ENCODE data around the gene WNT5A. TPM values are rescaled to one million over a fixed set of nuclear protein-coding genes. Genes with fewer than 3 reads are reported as not detected.
A peak's percentile ranks its signal among the peaks of the same experiment; 100 is the strongest.

Gene WNT5A
- total RNA-seq, 1 donor from 2014 or later = 45.8 TPM

DNA sequence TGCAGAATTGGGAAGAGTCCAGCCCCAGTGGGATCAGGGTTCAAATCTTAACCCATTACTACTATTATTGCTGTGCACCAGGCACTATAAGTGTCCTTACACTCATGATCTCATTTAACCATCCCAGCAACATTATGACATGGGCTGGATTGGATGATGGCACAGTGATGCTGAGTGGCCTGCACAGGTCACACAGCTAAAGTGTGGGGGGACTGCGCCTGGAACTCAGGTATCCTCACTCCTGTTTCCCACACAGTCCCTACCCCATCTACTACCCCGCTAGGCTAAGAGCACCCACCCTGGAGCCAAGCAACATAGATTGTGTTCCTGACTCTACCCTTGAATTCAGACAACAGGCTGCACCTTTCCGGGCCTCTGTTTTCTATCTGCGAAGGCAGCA, 16.0 kb downstream of the WNT5A start:
- H3K79me2 ChIP-seq (ENCODE audit: insufficient read depth, low read length) = peaks cover 73% of the 10 kb centered on the region
- H2AFZ ChIP-seq (ENCODE audit: low read depth, low read length) = no peak overlapping the region
- peaks cover 62% of the 10 kb centered on the region for H3K36me3 ChIP-seq (ENCODE audit: insufficient read depth, low read length)
- H3K4me3 ChIP-seq (ENCODE audit: insufficient read depth, low read depth, low read length) = no peak overlapping the region
- H3K9me3 Mint-ChIP-seq (ENCODE audit: unreplicated experiment) = no peaks in the 10 kb centered on the region
- H3K9me3 ChIP-seq (ENCODE audit: insufficient read depth, low read depth, low read length) = no peaks in the 10 kb centered on the region
- H3K4me1 Mint-ChIP-seq (ENCODE audit: low read depth, unreplicated experiment) = peaks cover 31% of the 10 kb centered on the region
- H3K4me1 ChIP-seq (ENCODE audit: insufficient read depth, low read length) = peaks cover 51% of the 10 kb centered on the region
- H3K27ac Mint-ChIP-seq (ENCODE audit: unreplicated experiment) = no peak overlapping the region
- H3K4me3 Mint-ChIP-seq (ENCODE audit: unreplicated experiment) = no peak overlapping the region
- DNase-seq (ENCODE audit: low read depth) (no peak), FAIRE-seq (no peak)
- TF ChIP-seq, protein P1, sequence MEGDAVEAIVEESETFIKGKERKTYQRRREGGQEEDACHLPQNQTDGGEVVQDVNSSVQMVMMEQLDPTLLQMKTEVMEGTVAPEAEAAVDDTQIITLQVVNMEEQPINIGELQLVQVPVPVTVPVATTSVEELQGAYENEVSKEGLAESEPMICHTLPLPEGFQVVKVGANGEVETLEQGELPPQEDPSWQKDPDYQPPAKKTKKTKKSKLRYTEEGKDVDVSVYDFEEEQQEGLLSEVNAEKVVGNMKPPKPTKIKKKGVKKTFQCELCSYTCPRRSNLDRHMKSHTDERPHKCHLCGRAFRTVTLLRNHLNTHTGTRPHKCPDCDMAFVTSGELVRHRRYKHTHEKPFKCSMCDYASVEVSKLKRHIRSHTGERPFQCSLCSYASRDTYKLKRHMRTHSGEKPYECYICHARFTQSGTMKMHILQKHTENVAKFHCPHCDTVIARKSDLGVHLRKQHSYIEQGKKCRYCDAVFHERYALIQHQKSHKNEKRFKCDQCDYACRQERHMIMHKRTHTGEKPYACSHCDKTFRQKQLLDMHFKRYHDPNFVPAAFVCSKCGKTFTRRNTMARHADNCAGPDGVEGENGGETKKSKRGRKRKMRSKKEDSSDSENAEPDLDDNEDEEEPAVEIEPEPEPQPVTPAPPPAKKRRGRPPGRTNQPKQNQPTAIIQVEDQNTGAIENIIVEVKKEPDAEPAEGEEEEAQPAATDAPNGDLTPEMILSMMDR (IDR thresholded peaks at IDR 0.05; ENCODE audit: insufficient read depth, low read depth, low read length) = no peak
- TF ChIP-seq EZH2 (IDR thresholded peaks at IDR 0.05; ENCODE audit: insufficient read depth, low read length) = no peak
- peaks cover 51% of the 10 kb centered on the region for H4K20me1 ChIP-seq (ENCODE audit: insufficient read depth, low read length)
- H3K4me2 ChIP-seq (ENCODE audit: low read length) = no peak overlapping the region
- H3K27me3 Mint-ChIP-seq (ENCODE audit: low read depth, unreplicated experiment) = peaks cover 10% of the 10 kb centered on the region
- H3K36me3 Mint-ChIP-seq (ENCODE audit: low read depth, unreplicated experiment) = peaks cover 30% of the 10 kb centered on the region
- H3K27ac ChIP-seq (ENCODE audit: low read depth, low read length) = peak overlapping the region; percentile 9
- peak overlapping the region; percentile 31 for H3K9ac ChIP-seq (ENCODE audit: low read length)
- H3K27me3 ChIP-seq (ENCODE audit: insufficient read depth, low read length) = no peaks in the 10 kb centered on the region

DNA sequence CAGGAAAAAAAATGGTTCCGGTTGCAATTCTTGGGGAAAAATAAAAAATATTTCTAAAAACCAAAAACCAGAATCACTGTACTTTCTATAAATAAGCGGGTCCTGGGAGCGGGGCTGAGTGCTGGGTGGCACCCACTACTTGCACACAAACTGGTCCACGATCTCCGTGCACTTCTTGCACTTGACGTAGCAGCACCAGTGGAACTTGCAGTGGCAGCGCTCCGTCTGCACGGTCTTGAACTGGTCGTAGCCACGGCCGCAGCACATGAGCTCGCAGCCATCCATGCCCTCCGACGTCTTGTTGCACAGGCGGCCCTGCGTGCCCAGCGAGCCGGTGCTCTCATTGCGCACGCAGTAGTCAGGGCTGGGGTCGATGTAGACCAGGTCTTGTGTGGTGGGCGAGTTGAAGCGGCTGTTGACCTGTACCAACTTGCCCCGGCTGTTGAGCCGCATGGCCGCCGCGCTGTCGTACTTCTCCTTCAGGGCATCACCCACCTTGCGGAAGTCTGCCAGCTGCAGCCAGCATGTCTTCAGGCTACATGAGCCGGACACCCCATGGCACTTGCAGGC, 17.1 kb downstream of the WNT5A start:
- peaks cover 62% of the 10 kb centered on the region for H3K79me2 ChIP-seq (ENCODE audit: insufficient read depth, low read length)
- Mint-ChIP-seq H3K4me1 (ENCODE audit: low read depth, unreplicated experiment) (peaks cover 27% of the 10 kb centered on the region), H3K36me3 (ENCODE audit: low read depth, unreplicated experiment) (peaks cover 27% of the 10 kb centered on the region), H3K27me3 (ENCODE audit: low read depth, unreplicated experiment) (peaks cover 10% of the 10 kb centered on the region), H3K4me3 (ENCODE audit: unreplicated experiment) (no peak overlapping the region), H3K27ac (ENCODE audit: unreplicated experiment) (no peak overlapping the region), H3K9me3 (ENCODE audit: unreplicated experiment) (no peaks in the 10 kb centered on the region)
- H3K9me3 ChIP-seq (ENCODE audit: insufficient read depth, low read depth, low read length) = no peaks in the 10 kb centered on the region
- peaks cover 65% of the 10 kb centered on the region for H3K36me3 ChIP-seq (ENCODE audit: insufficient read depth, low read length)
- no peaks in the 10 kb centered on the region for H3K27me3 ChIP-seq (ENCODE audit: insufficient read depth, low read length)
- H3K4me3 ChIP-seq (ENCODE audit: insufficient read depth, low read depth, low read length) = no peak overlapping the region
- H4K20me1 ChIP-seq (ENCODE audit: insufficient read depth, low read length) = peaks cover 42% of the 10 kb centered on the region
- no peak overlapping the region for H3K9ac ChIP-seq (ENCODE audit: low read length)
- H2AFZ ChIP-seq (ENCODE audit: low read depth, low read length) = no peak overlapping the region
- DNase-seq (ENCODE audit: low read depth) = no peak
- no peak overlapping the region for H3K4me2 ChIP-seq (ENCODE audit: low read length)
- TF ChIP-seq, protein P1 (IDR thresholded peaks at IDR 0.05; ENCODE audit: insufficient read depth, low read depth, low read length) = no peak
- no peak for FAIRE-seq
- peaks cover 45% of the 10 kb centered on the region for H3K4me1 ChIP-seq (ENCODE audit: insufficient read depth, low read length)
- H3K27ac ChIP-seq (ENCODE audit: low read depth, low read length) = no peak overlapping the region

DNA sequence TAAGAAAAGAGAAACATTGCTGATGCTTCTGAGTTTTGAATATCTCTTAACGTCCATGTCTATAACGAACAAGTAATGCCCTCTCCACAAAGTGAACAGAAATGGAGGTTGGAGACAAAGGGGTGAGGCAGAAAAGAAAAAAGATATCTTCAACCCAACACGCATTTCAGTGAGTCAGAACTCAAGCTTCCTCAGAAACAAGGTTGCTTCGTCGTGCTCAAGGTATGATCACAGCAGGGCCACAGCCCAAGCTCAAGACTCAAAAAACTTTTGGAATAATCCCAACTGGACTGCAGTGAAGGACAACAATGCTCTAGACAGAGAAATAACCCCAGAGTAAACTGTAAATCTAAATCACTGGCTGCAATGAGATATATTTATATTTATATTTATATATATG, 18.9 kb downstream of the WNT5A start:
- Histone ChIP-seq H3K36me3 (ENCODE audit: insufficient read depth, low read length) (peaks cover 59% of the 10 kb centered on the region), H3K9ac (ENCODE audit: low read length) (peak overlapping the region; percentile 12), H3K27me3 (ENCODE audit: insufficient read depth, low read length) (no peaks in the 10 kb centered on the region), H3K79me2 (ENCODE audit: insufficient read depth, low read length) (peaks cover 47% of the 10 kb centered on the region), H2AFZ (ENCODE audit: low read depth, low read length) (no peak overlapping the region), H3K27ac (ENCODE audit: low read depth, low read length) (peak overlapping the region; percentile 66), H3K4me2 (ENCODE audit: low read length) (peak overlapping the region; percentile 35), H3K9me3 (ENCODE audit: insufficient read depth, low read depth, low read length) (no peaks in the 10 kb centered on the region), H3K4me1 (ENCODE audit: insufficient read depth, low read length) (peaks cover 45% of the 10 kb centered on the region), H3K4me3 (ENCODE audit: insufficient read depth, low read depth, low read length) (no peak overlapping the region), H4K20me1 (ENCODE audit: insufficient read depth, low read length) (peaks cover 32% of the 10 kb centered on the region)
- H3K27me3 Mint-ChIP-seq (ENCODE audit: low read depth, unreplicated experiment) = no peaks in the 10 kb centered on the region
- FAIRE-seq (peak; percentile 94), DNase-seq (ENCODE audit: low read depth) (peak; percentile 88)
- H3K4me3 Mint-ChIP-seq (ENCODE audit: unreplicated experiment) = no peak overlapping the region
- H3K4me1 Mint-ChIP-seq (ENCODE audit: low read depth, unreplicated experiment) = peaks cover 22% of the 10 kb centered on the region
- TF ChIP-seq EZH2 (IDR thresholded peaks at IDR 0.05; ENCODE audit: insufficient read depth, low read length) = no peak
- TF ChIP-seq, protein P1 (IDR thresholded peaks at IDR 0.05; ENCODE audit: insufficient read depth, low read depth, low read length) = no peak
- H3K36me3 Mint-ChIP-seq (ENCODE audit: low read depth, unreplicated experiment) = peaks cover 17% of the 10 kb centered on the region
- H3K9me3 Mint-ChIP-seq (ENCODE audit: unreplicated experiment) = no peaks in the 10 kb centered on the region
- peak overlapping the region; percentile 24 for H3K27ac Mint-ChIP-seq (ENCODE audit: unreplicated experiment)

All from astrocyte (in vitro differentiated cells and primary cell).